H1 (cell line): ENCODE measurements around the gene SOAT2. TPM values are rescaled to one million over a fixed set of nuclear protein-coding genes. Genes with fewer than 3 reads are reported as not detected.

Experiments used
- BRCA1 ChIP-seq: IDR thresholded peaks from 2 replicates; pipeline ENCODE4 v1.6.1; 2012; ENCODE audit warnings: low read depth, low read length, improper control_type of control experiment
- CBX5 ChIP-seq: fragments of 300-800, 300-1000 bp; sonication (generic); IDR thresholded peaks from 2 replicates; pipeline ENCODE4 v1.7.1; 2016; ENCODE audit warnings: antibody characterized with exemption, low read length, low read depth
- CREB1 ChIP-seq: IDR thresholded peaks from 2 replicates; pipeline ENCODE4 v1.6.1; 2012; ENCODE audit warnings: inconsistent platforms
- GTF2F1 ChIP-seq: IDR thresholded peaks from 2 replicates; pipeline ENCODE4 v1.6.1; 2012; ENCODE audit warnings: low read depth, low read length, improper control_type of control experiment, borderline replicate concordance
- MAFK ChIP-seq: IDR thresholded peaks from 2 replicates; pipeline ENCODE4 v1.6.1; 2012; ENCODE audit warnings: low read depth, mild to moderate bottlenecking, improper control_type of control experiment, low read length
- RNF2 ChIP-seq: fragments of 200-900, 300-1000 bp; sonication (generic); IDR thresholded peaks from 2 replicates; pipeline ENCODE4 v1.7.1; 2016; ENCODE audit warnings: borderline replicate concordance, low read depth, mild to moderate bottlenecking, antibody characterized with exemption, low read length; ENCODE audit not compliant: poor library complexity, severe bottlenecking; ENCODE audit errors: missing control alignments
- SIN3A ChIP-seq, 2 experiments: IDR thresholded peaks in 1 of 2; conservative IDR thresholded peaks in 1 of 2; 2 replicates each; pipeline ENCODE4 v1.6.1; 2011 to 2012; ENCODE audit warnings: low read length in 2 of 2, improper control_type of control experiment in 1 of 2, low read depth in 1 of 2, mild to moderate bottlenecking in 1 of 2
- SIRT6 ChIP-seq: IDR thresholded peaks from one replicate; pipeline ENCODE4 v1.7.1; 2012; ENCODE audit warnings: low read length, inconsistent platforms
- polyA plus RNA-seq, 7 experiments: library from polyadenylated mRNA; depleted of rRNA in 3 of 7; stranded (reverse) in 5 of 7; unstranded in 2 of 7; fragments of >200 nt in 5 of 7; fragments of 200-250 nt in 2 of 7; gene quantifications; 1 replicate in 5 of 7; 2 replicates in 1 of 7; 4 replicates in 1 of 7; pipeline versions ENCODE4 v1.2.1 to v1.2.3, GENCODE V29; 2011 to 2013; ENCODE audit warnings: missing spikeins in 2 of 7, mixed read lengths in 2 of 7
- total RNA-seq: library from RNA; stranded (reverse); fragmentation: NEBNext Ultra II Directional; extraction: Animal tissue kit (Norgen Biotek cat#: 25700); gene quantifications from 2 replicates; pipeline ENCODE4 v1.2.1, GENCODE V29; 2021
- TF ChIP-seq, protein P1 (sequence below): fragments of 300-600 bp; sonication (generic); IDR thresholded peaks from 2 replicates; pipeline ENCODE4 v1.7.1; 2012; ENCODE audit warnings: low read length, moderate library complexity, mild to moderate bottlenecking, inconsistent platforms; ENCODE audit not compliant: insufficient replicate concordance

The SOAT2 gene
- total and polyA plus RNA-seq, 2 of the 8 experiments (the other 6 are each of a cell fraction or from before 2014, with no cell fraction given), result 0.08 TPM; not detected in 1

DNA sequence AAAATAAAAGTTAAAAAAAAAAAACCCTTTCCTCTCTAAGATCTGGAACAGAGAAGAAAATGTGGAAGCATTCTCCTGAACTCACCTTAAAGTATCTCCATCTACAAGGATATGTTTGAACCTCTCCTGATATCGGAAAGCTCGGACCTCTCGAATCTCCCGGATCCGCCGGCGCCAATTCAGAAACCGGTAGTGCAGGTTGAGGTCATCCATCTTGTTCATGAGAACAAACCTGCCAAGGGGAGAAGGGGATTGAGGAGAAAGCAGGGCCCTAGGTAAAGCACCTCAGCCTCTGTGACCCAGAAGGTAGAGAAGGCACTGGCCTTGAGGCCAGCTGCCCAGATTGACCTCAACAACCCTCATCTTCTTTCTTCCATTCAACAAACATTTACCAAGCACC is 26.3 kb upstream of the SOAT2 start (continued):
- TF ChIP-seq, protein P1, sequence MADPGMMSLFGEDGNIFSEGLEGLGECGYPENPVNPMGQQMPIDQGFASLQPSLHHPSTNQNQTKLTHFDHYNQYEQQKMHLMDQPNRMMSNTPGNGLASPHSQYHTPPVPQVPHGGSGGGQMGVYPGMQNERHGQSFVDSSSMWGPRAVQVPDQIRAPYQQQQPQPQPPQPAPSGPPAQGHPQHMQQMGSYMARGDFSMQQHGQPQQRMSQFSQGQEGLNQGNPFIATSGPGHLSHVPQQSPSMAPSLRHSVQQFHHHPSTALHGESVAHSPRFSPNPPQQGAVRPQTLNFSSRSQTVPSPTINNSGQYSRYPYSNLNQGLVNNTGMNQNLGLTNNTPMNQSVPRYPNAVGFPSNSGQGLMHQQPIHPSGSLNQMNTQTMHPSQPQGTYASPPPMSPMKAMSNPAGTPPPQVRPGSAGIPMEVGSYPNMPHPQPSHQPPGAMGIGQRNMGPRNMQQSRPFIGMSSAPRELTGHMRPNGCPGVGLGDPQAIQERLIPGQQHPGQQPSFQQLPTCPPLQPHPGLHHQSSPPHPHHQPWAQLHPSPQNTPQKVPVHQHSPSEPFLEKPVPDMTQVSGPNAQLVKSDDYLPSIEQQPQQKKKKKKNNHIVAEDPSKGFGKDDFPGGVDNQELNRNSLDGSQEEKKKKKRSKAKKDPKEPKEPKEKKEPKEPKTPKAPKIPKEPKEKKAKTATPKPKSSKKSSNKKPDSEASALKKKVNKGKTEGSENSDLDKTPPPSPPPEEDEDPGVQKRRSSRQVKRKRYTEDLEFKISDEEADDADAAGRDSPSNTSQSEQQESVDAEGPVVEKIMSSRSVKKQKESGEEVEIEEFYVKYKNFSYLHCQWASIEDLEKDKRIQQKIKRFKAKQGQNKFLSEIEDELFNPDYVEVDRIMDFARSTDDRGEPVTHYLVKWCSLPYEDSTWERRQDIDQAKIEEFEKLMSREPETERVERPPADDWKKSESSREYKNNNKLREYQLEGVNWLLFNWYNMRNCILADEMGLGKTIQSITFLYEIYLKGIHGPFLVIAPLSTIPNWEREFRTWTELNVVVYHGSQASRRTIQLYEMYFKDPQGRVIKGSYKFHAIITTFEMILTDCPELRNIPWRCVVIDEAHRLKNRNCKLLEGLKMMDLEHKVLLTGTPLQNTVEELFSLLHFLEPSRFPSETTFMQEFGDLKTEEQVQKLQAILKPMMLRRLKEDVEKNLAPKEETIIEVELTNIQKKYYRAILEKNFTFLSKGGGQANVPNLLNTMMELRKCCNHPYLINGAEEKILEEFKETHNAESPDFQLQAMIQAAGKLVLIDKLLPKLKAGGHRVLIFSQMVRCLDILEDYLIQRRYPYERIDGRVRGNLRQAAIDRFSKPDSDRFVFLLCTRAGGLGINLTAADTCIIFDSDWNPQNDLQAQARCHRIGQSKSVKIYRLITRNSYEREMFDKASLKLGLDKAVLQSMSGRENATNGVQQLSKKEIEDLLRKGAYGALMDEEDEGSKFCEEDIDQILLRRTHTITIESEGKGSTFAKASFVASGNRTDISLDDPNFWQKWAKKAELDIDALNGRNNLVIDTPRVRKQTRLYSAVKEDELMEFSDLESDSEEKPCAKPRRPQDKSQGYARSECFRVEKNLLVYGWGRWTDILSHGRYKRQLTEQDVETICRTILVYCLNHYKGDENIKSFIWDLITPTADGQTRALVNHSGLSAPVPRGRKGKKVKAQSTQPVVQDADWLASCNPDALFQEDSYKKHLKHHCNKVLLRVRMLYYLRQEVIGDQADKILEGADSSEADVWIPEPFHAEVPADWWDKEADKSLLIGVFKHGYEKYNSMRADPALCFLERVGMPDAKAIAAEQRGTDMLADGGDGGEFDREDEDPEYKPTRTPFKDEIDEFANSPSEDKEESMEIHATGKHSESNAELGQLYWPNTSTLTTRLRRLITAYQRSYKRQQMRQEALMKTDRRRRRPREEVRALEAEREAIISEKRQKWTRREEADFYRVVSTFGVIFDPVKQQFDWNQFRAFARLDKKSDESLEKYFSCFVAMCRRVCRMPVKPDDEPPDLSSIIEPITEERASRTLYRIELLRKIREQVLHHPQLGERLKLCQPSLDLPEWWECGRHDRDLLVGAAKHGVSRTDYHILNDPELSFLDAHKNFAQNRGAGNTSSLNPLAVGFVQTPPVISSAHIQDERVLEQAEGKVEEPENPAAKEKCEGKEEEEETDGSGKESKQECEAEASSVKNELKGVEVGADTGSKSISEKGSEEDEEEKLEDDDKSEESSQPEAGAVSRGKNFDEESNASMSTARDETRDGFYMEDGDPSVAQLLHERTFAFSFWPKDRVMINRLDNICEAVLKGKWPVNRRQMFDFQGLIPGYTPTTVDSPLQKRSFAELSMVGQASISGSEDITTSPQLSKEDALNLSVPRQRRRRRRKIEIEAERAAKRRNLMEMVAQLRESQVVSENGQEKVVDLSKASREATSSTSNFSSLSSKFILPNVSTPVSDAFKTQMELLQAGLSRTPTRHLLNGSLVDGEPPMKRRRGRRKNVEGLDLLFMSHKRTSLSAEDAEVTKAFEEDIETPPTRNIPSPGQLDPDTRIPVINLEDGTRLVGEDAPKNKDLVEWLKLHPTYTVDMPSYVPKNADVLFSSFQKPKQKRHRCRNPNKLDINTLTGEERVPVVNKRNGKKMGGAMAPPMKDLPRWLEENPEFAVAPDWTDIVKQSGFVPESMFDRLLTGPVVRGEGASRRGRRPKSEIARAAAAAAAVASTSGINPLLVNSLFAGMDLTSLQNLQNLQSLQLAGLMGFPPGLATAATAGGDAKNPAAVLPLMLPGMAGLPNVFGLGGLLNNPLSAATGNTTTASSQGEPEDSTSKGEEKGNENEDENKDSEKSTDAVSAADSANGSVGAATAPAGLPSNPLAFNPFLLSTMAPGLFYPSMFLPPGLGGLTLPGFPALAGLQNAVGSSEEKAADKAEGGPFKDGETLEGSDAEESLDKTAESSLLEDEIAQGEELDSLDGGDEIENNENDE, result no peak
- TF ChIP-seq SIRT6 (no peak), BRCA1 (no peak), GTF2F1 (no peak), CREB1 (no peak), CBX5 (no peak), SIN3A (conservative IDR thresholded peaks at IDR 0.05 in 1 of 2, IDR thresholded peaks at IDR 0.05 in 1 of 2; ENCODE audit: low read depth in 1 of 2, low read length in 2 of 2) (no peak), MAFK (no peak), RNF2 (no peak)
- TF ChIP-seq, all 59 proteins: peak for 0
